GM21367 (cell line): ENCODE measurements around the gene NOX3.
"Not testable (repeated sequence)": the region's sequence is repeated elsewhere in the genome, so short reads cannot be mapped to it uniquely, and the experiment has no call there.

Experiments used
- ATAC-seq: cut with Tn5 transposase; IDR thresholded peaks from one replicate; pipeline ENCODE4 v1.9.1; 2021; ENCODE audit not compliant: unreplicated experiment

Gene NOX3

DNA sequence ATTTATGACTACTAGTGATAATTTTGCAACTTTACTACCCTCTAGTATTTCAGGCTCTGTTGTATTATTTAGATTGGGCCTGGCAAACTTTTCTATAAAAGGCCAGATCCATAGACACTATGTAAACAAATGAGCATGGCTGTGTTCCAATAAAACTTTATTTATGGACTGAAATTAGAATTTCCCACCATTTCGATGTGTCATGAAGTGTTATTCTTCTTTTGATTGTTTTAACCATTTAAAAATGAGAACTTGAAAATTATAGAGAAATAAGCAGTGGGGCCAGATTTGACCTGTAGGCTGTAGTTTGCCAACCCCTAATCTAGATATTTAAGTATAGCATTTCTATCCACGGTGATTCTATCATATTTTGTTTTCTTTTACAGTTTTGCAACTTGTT, 79.8 kb downstream of the NOX3 start:
- no peak for ATAC-seq

DNA sequence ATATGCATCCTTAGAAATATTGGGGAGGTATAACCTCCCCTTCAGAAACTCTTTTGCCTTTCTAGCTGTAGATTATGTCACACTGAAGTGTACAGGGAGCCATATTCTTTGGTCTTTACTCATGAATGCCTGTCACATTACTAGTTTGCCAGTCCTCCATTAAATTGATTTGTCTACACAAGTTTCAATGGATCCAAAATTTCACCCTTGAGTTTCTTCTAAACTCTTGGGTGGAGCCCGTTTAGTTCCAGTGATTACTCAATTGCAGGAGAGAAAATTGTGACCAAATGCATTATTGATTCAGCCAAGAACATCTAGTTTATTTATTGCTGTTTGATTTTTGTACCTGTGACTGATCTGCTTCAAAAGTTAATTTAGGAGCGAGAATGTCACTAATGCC, 81.0 kb downstream of the NOX3 start:
- no peak for ATAC-seq

DNA sequence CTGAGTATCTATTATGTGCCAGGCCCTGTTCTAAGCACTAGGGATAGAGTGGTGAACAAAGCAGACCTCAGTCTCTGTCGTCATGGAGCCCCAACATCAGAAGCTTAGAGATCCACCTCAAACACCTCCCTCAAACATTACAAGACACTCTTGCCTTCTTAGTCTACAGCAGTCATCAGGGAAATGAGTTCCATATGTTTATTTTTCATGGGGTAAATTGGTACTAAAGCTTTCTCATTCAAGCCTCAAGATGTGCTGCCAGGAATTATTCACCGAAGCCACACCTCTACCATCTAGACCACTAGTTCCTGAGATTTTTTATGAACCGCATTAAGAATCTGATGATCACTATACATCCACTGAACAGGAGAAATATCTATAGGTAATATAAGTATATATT, 82.4 kb downstream of the NOX3 start:
- ATAC-seq: no peak

DNA sequence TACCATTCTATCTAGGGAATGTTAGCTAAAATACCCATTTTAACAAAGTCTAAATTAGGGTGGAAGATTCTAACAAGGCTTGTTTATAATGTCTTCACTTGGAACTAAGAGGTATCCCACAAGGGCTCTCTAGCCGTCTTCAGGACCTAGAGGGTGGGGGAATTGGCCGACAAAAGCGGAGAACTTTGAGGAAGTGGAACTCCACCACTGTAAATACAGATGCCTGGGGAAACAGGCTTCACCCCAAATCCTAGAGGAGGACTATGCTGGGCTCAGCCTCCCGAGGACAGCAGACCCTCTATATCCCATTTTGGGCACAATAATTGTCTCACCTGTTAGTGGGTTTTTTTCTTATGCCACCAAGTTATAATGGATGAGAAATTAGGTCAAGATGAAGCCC, 83.4 kb downstream of the NOX3 start:
- no peak for ATAC-seq

DNA sequence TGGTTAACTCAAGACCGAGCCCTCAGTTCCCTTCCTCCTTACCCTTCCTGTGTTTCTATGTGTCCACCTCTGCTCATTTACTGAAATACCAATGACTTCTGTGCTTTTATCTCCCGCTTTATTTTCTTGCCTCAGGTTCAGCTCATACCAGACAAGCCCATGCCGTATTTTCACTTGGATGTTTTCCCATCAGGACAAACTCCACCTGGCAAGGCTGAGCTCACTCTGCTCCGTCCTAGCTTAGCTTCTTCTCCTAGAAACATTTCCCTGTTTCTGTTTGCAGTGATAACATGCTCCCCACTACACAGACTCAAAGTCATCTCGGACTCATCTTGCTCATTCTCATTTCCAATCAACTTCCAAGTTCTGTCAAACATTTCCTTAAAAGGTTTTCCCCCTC, 84.4 kb downstream of the NOX3 start:
- no peak for ATAC-seq

DNA sequence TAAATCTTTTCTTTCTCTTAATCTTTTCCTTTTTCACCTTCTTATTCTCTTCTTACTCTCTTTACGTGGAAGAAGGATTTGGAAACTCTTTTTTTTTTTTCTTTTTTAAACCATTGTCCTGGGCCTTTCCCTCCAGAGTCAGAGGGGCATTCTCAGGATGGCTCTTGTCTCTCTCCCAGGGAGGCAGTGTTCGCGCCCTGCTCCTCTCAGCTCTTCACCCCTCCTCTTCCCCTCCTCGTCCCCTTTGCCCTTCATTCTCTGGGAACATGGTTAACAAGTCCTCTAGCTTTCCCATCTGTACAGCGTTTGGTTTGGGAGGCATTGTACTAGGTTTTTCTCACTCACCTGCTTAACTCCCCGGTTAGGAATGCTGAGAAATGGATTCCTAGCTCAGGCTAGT, 89.3 kb downstream of the NOX3 start:
- ATAC-seq: no peak

DNA sequence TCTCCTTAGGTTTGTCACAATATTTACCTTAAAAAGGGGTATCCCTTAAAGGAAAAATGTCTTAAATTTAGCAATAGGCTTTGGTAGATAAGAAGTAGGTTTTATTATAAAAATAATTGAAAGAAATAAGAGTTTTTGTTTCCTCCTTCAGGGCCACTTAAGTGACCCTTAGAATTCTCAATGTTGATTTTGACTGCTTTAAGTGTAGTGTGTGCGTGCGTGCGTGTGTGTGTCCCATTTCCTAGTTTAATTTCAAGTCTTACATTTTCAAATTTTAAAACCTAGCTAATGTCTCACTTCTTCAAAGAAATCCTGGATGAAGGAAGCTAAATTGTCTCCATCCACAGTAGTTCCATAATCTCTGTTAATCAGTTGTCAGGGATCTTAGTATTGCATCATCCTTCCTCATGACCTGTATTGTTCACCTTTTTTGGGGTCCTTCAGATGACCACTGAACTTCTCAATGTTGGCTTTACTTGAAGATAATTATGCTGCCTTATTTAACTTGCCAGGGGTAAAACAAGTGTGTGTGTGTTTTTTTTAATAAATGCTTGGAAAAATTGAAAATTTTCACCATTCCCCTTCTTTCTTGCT, 90.7 kb downstream of the NOX3 start:
- ATAC-seq: no peak

DNA sequence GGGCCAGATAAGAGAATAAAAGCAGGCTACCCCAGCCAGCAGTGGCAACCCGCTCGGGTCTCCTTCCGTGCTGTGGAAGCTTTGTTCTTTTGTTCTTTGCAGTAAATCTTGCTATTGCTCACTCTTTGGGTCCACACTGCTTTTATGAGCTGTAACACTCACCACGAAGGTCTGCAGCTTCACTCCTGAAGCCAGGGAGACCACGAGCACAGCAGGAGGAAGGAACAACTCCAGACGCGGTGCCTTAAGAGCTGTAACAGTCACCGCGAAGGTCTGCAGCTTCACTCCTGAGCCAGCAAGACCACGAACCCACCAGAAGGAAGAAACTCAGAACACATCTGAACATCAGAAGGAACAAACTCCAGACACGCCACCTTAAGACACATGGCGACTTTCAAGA, 91.6 kb downstream of the NOX3 start:
- not testable (repeated sequence) for ATAC-seq

DNA sequence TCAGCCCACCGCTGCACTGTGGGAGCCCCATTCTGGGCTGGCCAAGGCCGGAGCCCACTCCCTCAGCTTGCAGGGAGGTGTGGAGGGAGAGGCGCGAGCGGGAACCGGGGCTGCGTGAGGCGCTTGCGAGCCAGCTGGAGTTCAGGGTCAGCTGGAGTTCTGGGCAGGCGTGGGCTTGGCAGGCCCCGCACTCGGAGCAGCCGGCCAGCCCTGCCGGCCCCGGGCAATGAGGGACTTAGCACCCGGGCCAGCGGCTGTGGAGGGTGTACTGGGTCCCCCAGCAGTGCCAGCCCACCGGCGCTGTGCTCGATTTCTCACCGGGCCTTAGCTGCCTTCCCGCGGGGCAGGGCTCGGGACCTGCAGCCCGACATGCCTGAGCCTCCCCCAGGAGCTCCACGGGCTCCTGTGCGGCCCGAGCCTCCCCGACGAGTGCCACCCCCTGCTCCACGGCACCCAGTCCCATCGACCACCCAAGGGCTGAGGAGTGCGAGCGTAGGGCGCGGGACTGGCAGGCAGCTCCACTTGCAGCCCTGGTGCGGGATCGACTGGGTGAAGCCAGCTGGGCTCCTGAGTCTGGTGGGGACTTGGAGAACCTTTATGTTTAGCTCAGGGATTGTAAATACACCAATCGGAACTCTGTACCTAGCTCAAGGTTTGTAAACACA, 92.5 kb downstream of the NOX3 start:
- ATAC-seq: not testable (repeated sequence)

DNA sequence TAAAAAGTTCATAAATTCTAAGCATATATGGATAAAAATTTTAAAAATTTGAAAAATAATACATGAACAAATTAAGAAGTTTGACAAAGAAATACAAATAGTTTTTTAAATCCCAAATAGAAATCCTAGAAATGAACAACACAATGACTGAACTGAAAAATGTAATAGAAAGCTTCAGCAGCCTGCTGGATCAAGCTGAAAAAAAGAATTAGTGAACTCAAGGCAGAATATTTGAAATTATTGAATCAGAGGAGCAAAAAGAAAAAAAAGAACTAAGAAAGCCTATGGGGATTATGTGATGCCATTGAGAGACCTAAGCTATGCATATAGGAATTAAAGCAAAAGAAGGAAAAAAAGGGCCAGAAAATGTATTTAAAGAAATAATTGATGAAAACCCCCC, 101.5 kb downstream of the NOX3 start:
- no peak for ATAC-seq

DNA sequence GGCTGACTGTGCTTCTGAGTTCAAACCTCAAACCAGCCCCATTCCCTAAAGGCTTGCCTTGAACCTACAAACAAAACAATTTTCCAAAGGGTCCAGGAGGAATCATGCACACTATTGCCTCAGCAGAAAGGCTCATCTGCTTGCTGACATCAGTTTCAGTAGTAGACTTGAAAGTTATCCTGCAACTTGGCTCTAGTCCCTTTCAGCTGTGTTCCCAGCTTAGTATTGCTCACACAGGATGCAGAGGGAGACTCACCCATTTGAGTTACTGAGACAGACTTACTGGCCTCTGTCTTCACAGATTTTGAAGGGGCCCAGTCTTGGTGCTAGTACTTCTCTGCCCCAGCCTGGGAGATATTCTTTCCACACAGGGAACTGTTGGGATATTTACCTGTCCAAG, 102.8 kb downstream of the NOX3 start:
- no peak for ATAC-seq

DNA sequence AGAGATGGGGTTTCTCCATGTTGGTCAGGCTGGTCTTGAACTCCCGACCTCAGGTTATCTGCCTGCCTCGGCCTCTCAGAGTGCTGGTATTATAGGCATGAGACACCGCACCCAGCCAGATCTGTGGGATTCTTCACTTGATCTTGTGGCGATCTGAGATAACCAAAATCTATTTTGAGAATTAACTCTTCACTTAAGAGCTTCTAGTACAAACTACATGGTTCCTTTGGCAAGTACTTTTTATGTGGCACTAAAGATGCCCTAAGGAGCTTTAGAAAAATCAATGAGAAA, 103.6 kb downstream of the NOX3 start:
- no peak for ATAC-seq

DNA sequence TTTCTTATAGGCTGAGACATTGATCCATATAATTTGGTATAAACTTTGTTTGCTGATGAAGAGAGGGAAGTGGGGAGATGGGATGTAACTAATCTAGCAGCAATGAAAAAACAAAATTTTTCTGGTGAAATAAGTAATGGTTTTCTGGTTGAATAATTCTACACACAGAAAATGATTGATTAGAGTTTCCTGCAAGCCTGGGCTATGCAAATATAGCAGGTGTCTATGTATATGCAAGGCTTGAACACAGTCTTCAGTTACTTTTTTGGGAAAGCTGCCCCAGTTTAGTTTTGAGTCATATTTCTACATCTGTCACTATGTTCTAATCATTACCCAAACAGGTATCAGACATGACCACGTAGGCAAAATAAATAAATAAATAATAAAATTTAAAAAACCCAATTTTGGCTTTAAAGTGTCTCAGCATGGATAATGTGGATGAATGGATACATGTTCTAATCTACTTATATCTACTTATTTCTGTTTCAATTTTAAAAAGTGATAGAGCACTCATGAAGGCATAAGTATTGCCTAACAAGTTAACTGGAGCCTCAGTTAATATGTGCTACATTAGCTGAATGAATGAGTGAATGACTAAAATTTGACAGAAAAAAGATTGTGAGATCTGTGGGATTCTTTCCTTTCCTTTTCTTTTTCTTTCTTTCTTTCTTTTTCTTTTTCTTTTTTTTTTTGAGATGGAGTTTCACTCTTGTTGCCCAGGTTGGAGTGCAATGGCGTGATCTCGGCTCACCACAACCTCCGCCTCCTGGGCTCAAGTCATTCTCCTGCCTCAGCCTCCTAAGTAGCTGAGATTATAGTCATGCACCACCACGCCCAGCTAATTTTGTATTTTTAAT, 104.1 kb downstream of the NOX3 start:
- peak; percentile 95 for ATAC-seq

DNA sequence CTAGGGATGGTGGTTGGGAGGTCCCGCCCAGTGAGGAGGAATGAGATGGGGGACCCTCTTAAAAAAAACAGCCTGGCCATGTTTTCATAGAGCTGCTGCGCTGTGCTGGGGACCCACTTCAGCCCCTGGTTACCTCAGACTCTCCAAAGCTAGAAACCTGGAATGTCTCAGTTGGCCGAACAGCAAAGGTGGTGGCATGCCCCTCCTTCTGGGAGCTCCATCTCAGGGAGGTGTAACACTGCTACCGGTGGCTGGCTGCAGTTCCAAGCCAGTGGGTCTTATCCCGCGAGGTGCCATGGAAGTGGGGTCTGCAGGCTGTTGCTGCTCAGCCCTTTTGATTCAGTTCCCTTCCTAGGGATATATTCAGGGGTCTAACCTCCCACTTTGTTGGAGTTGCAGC, 105.7 kb downstream of the NOX3 start:
- ATAC-seq: no peak

DNA sequence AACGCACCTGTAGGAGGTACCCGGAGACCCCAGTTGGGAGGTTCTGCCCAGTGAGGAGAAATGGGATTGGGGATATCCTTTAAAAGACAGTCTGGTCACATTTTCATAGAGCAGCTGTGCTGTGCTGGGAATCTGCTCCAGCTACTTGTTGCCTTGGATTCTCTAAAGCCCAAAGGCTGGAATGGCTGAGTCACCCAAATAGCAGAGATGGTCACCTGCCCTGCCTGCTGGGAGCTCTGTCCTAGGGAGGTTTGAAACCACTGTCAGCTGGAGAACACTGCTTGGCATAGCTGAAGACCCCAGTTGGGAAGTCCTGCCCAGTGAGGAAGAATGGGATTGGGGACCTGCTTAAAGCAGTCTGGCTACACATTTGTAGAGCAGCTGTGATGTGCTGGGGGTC, 106.5 kb downstream of the NOX3 start:
- ATAC-seq: no peak

DNA sequence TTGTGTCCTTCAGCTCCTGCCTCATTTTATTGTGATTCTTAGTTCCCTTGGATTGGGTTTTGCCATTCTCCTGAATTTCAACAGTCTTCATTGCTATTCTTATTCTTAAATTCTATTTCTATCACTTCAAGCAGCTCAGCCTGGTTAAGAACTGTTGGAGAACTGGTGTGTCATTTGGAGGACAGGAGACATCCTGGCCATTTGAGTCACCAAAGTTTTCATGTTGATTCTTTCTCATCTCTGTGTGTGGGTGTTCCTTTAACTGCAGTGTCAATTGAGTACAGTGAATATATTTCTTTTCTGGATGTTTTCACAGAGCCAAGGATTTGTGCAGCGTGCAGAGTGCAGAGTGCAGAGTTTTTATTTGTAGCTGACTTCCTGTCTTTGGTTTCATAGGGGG, 107.8 kb downstream of the NOX3 start:
- no peak for ATAC-seq

DNA sequence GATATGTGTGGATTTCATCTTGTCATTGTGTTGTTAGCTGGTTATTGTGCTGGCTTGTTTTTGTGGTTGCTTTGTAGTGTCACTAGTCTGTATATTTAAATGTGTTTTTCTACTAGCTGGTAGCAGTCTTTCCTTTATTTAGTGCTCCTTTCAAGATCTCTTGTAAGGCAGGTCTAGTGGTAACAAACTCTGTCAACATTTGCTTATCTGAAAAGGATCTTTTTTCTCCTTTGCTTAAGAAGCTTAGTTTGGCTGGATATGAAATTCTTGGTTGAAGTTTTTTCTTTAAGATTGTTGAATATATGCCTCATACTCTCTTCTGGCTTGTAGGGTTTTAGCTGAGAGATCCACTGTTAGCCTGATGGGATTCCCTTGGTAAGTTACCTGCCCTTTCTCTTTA, 108.7 kb downstream of the NOX3 start:
- ATAC-seq: no peak
